IgD-negative memory B cell (primary cell): ENCODE measurements around the gene FAM180A. TPM values are rescaled to one million over a fixed set of nuclear protein-coding genes. Genes with fewer than 3 reads are reported as not detected.
A peak's percentile ranks its signal among the peaks of the same experiment; 100 is the strongest.

ENCODE experiments used
- H3K27ac Mint-ChIP-seq, 3 donors: one replicate each; pipeline ENCODE4 v1.8.0; 2020 to 2022; ENCODE audit warnings: mild to moderate bottlenecking in 3 of 3, mixed read lengths in 3 of 3, moderate library complexity in 1 of 3
- H3K27me3 Mint-ChIP-seq: one replicate; pipeline ENCODE4 v1.8.0; 2021; ENCODE audit warnings: mixed read lengths
- H3K36me3 Mint-ChIP-seq: one replicate; pipeline ENCODE4 v1.8.0; 2020; ENCODE audit warnings: mild to moderate bottlenecking, mixed read lengths
- H3K4me1 Mint-ChIP-seq, 3 donors: one replicate each; pipeline ENCODE4 v1.8.0; 2020 to 2022; ENCODE audit warnings: mixed read lengths in 3 of 3, mild to moderate bottlenecking in 1 of 3
- H3K4me3 Mint-ChIP-seq, 4 donors: one replicate each; pipeline ENCODE4 v1.8.0; 2020 to 2022; ENCODE audit warnings: mild to moderate bottlenecking in 4 of 4, mixed read lengths in 4 of 4, moderate library complexity in 3 of 4
- H3K9me3 Mint-ChIP-seq, 3 donors: one replicate each; pipeline ENCODE4 v1.8.0; 2020 to 2021; ENCODE audit warnings: mixed read lengths in 3 of 3, mild to moderate bottlenecking in 1 of 3
- polyA plus RNA-seq: library from polyadenylated mRNA; unstranded; fragments of 300-500 nt; fragmentation: Illumina TruSeq; gene quantifications from one replicate; pipeline ENCODE4 v1.2.3, GENCODE V29; 2021

FAM180A gene
- polyA plus RNA-seq, 1 donor from 2014 or later = not detected

DNA sequence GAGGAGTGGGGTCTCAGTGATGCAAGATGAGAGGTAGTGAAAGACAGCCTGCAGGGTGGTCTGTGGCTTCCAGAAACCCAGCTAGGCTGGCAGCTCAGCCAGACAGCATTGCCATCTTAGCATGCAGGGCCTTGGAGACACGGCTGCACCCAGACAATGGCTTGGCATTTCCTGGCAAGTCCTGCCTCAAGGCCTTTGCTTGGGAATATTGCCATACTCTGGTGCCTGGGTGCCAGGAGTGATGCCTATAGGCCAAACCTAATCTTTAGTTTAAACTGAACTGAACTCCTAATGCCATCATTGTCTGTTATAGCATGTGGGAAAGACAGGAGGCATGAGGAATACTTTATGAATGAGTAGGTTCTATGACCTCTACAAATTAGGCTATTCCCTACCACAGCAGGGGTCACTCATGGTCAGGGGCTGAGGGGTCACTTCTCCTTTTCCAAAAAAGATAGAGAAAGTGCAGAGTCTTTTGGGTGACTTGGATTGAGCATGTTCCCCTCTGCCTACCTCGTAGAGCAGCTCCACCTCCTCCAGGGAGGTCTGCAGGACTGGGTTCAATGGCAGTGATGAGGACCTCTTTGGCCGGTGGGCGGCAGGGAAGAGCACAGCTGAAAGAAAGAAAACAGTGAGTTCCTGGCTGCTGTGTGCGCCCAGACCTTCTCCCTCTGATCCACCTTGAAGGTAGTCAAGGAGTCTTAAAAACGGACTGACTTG lies 11.9 kb downstream of the FAM180A start:
- Mint-ChIP-seq H3K36me3 (no peaks in the 10 kb centered on the region), H3K4me3 (no peak overlapping the region), H3K9me3 (no peaks in the 10 kb centered on the region), H3K27ac (no peak overlapping the region), H3K4me1 (no peaks in the 10 kb centered on the region), H3K27me3 (peaks cover 8% of the 10 kb centered on the region)

DNA sequence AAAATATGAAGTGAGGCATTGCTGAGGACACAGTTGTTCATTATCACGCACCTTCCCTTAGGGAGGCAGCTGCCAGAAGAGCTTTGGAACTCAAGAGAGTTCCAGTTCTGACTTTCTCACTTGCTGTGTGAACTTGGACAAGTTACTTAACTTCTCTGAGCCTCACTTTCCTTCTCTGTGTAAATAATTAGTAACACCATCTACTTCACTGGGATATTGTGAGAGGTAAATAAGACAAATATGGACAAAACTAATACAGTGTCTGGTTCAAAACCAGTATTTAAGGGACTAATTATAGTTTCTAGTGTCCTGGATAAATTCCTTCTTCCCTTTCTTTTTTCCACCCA lies 14.3 kb downstream of the FAM180A start:
- peak overlapping the region in 1 of 3 donors; percentile 31 for H3K27ac Mint-ChIP-seq
- H3K9me3 Mint-ChIP-seq = no peaks in the 10 kb centered on the region
- no peaks in the 10 kb centered on the region for H3K36me3 Mint-ChIP-seq
- no peak overlapping the region for H3K4me3 Mint-ChIP-seq
- H3K27me3 Mint-ChIP-seq = peaks cover 6% of the 10 kb centered on the region
- no peaks in the 10 kb centered on the region for H3K4me1 Mint-ChIP-seq

DNA sequence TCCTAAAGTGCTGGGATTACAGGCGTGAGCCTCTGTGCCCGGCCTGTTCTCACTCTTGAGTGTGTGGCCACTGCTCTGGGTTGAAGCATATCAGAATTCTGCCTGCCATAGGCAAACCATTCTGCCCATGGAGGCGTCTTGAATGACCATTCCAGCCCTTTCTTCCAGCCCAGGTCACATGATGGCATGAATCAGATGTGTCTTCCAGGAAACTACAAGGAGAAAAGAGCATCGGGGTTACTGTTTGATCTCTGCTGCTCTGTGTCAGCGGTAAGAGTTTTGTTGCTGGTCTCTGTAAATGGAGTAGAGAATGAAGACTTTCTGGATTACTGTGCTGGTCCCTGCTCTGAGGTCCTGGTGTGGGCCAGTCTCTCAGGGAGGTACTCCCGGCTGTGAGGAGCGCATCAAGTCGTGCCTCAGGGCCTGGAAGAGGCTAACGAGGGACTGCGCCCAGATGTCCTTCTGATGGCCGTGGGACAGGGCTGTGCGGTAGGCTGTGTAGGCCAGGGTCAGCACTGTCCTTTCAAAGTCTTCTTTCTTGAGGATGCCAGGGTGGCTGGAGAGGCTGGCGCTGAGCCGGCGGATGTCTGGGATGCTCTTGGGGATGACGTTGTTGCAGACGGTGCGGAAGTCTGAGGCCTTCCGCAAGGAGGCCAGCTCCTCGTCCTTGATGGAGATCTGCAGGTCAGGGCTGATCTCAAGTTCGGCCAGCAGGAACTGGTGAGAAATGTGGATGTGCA lies 14.8 kb downstream of the FAM180A start:
- Mint-ChIP-seq H3K27ac (peak overlapping the region in 1 of 3 donors; percentile 31), H3K4me3 (no peak overlapping the region), H3K27me3 (peaks cover 6% of the 10 kb centered on the region), H3K9me3 (no peaks in the 10 kb centered on the region), H3K4me1 (peaks cover 0 to 1% (median 0%) of the 10 kb centered on the region in 3 donors), H3K36me3 (no peaks in the 10 kb centered on the region)

DNA sequence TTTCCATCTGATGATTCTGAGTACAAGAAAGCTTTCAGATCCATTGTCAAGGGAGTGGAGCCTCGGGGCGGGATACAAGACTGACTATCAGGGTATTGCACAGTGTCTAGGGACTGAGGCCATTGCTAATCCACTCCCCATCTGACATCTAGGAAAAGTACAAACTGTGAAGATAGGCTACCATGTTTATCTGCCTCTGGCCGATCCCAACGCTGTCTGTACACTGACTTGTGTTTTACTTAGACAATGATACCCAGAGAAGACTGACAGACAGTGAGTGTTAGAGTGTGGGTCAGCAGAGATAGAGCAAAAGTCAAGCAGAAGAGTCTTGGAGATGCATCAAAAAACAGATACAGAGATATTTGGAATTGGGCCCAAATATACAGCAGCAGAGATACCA lies 17.5 kb downstream of the FAM180A start:
- no peak overlapping the region for H3K27ac Mint-ChIP-seq
- H3K27me3 Mint-ChIP-seq = peaks cover 4% of the 10 kb centered on the region
- no peak overlapping the region for H3K4me3 Mint-ChIP-seq
- H3K4me1 Mint-ChIP-seq = peaks cover 0 to 2% (median 0%) of the 10 kb centered on the region in 3 donors
- H3K36me3 Mint-ChIP-seq = no peaks in the 10 kb centered on the region
- no peaks in the 10 kb centered on the region for H3K9me3 Mint-ChIP-seq

DNA sequence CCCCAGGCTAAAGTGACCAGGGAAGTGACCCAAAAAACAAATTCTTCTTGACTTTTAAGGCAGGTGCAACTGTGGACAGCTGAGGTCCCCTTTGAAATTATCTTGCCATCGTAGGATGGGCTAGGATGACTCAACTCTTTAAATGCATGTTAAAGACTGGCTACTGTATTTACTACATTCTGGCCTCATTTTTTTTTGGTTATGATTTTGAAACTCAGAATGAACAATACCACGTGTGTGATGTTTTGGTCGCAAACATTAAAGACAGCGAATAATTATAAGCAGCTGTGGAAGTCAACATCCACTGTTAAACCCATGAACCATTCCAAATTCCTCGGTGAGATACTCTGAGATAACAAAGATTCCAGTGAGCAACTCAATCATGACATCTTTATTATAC lies 19.4 kb downstream of the FAM180A start:
- H3K27ac Mint-ChIP-seq = no peak overlapping the region
- peaks cover 9% of the 10 kb centered on the region for H3K27me3 Mint-ChIP-seq
- H3K4me1 Mint-ChIP-seq = peaks cover 0 to 2% (median 0%) of the 10 kb centered on the region in 3 donors
- no peak overlapping the region for H3K4me3 Mint-ChIP-seq
- H3K9me3 Mint-ChIP-seq = no peaks in the 10 kb centered on the region
- H3K36me3 Mint-ChIP-seq = no peaks in the 10 kb centered on the region

DNA sequence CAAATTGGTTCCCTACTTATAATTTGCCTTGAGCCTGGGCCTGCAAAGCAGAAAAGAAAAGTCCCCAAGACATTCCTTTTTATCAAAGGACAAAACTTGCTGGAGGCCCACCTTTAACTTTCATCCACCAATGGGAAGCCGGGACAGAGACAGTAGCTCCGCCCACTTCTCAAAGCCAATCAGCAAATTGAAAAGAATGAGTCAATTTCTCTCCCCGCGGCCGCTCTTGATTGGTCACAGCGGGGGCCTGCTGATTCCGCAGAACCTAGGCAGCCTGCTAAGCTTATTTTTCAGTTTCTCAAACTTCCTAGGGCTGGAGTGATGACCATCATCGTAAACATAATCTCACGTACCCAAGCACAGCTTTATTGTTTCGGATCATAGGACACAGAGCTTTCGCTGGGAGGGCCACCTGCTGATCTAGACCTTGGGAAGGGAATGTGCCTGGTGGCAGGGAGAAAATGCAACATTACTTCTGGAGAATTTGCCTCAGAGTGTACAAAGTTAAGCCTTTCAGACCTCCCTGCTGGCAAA lies 20.4 kb downstream of the FAM180A start, which contains the start of gene SLC13A4:
Gene SLC13A4 (minus strand): TSS at position 51 of the 534 bp plus-strand sequence. CDS start 690 bp downstream, outside the sequence.
- no peaks in the 10 kb centered on the region for H3K9me3 Mint-ChIP-seq
- peaks cover 8% of the 10 kb centered on the region for H3K27me3 Mint-ChIP-seq
- H3K27ac Mint-ChIP-seq = no peak within 1 kb of the TSS
- H3K4me1 Mint-ChIP-seq = peaks cover 0 to 2% (median 0%) of the 10 kb centered on the region in 3 donors
- no peaks in the 10 kb centered on the region for H3K36me3 Mint-ChIP-seq
- peak within 1 kb of the TSS in 1 of 4 donors; percentile 38 for H3K4me3 Mint-ChIP-seq

DNA sequence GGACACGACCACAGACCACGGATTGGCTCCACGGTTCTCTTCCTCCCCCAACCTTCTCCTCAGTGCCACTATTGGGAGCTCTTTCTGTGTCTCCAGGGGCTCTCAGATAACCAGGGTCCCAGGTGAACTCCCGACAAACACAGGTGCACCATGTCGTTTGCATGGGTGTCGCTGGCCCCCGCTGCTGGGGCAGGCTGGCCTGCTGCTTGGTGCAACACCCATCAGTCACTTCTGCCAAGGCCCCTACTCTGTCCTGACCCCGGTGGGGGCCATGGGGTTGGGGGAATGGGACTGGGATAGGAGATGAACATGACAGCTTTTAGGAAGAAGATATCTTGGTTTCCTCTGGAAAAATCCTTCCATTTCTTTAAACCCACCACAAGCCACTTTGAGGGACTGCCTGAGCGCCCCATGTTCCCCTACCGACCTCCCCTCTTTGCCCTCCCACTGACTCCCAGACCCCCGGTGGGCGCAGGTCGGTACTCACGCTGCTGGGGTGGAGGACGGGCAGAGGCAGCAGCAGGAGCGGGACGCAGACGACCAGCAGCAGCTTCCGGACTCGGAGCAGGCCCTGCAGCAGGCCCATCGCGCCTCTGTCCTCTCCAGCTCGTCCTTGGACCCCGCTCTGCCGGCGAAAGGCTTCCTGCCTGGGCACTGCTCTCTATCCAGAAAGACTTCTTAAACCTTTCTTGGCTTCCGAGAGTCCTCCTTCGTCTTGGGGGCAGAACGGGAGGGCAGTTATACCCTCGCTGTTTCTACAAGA lies 21.5 kb downstream of the FAM180A start:
- H3K27me3 Mint-ChIP-seq = peaks cover 9% of the 10 kb centered on the region
- H3K27ac Mint-ChIP-seq = no peak overlapping the region
- no peak overlapping the region for H3K4me3 Mint-ChIP-seq
- H3K9me3 Mint-ChIP-seq = no peaks in the 10 kb centered on the region
- peaks cover 0 to 2% (median 0%) of the 10 kb centered on the region in 3 donors for H3K4me1 Mint-ChIP-seq
- H3K36me3 Mint-ChIP-seq = peaks cover 1% of the 10 kb centered on the region

DNA sequence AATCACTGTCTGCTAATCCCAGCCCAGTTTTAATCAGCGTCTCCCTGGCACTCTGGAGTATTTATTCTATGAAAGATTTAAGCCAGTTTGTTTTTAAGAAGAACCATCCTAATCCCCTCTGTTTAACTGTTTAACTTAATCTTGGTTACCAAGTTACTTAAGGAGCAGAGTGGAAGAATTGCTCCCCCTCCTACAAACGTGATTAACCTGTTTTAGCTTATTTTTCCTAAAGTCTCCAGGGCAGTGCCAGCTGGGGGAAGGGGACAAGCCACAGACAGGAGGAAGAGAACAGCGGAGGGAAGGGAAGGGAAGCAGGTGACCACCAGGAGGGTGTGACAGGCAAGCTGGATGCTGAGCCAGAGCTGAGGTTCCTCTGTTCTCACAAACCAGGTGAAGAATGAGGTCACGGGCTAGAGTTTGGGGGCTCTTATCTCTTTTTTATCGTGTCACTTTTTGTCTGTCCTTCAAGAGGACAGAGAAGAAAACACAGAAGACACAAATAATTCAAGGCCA lies 22.3 kb downstream of the FAM180A start:
- Mint-ChIP-seq H3K4me1 (peaks cover 0 to 2% (median 0%) of the 10 kb centered on the region in 3 donors), H3K36me3 (peaks cover 2% of the 10 kb centered on the region), H3K27me3 (peaks cover 12% of the 10 kb centered on the region), H3K27ac (no peak overlapping the region), H3K9me3 (no peaks in the 10 kb centered on the region), H3K4me3 (no peak overlapping the region)

DNA sequence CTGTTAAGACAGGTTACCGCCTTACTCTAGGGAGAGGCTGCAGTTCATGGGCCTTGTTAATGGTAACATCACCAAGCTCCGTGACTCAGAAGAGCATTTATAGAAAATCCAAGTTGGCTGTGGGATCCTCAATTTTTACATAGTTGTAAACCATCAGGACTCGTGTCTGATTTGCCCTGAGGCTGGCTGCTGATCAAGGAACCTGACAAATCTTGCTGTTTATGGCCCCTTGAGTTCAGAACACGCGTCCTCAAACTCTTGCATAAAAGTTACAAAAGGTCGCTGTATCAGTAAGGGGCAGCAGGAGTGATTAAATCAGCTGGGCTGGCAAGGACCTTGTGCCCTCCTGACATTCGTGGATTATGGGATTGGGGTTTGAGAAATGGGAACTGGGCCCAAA lies 25.2 kb downstream of the FAM180A start:
- no peak overlapping the region for H3K4me3 Mint-ChIP-seq
- H3K27me3 Mint-ChIP-seq = peaks cover 20% of the 10 kb centered on the region
- H3K27ac Mint-ChIP-seq = no peak overlapping the region
- H3K4me1 Mint-ChIP-seq = no peaks in the 10 kb centered on the region
- H3K9me3 Mint-ChIP-seq = no peaks in the 10 kb centered on the region
- peaks cover 2% of the 10 kb centered on the region for H3K36me3 Mint-ChIP-seq

DNA sequence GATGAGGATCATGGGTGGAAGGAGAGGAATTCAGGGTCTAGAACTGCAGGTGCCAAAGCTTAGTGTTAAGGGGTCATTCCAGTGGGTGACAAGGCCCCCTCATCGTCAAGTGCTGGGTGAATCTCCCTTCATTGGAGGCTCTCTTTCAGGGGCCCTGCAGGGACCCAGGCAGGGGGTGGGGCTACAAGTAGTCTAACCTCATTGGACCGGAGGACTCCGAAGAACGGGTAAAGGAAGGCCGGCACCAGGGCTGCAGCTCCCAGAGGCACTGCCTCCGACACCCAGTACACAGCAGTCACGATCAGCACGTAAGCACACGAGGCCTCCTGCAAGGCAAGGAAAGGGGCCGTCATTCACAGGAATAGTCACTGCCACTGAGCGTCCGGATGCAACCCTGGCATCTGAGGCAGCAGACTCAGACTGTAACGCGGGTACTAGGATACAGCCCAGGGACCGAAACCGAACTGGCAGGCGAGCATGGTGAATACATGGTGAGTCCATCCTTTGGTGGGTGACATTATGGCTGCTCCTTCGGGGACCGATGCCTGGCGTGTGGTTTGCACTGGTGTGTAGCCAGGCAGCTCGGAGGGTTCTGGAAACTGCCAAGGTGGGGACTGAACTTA lies 27.3 kb downstream of the FAM180A start:
- Mint-ChIP-seq H3K4me3 (no peak overlapping the region), H3K27ac (no peak overlapping the region), H3K9me3 (no peaks in the 10 kb centered on the region), H3K27me3 (peaks cover 17% of the 10 kb centered on the region), H3K4me1 (no peaks in the 10 kb centered on the region), H3K36me3 (peaks cover 2% of the 10 kb centered on the region)

DNA sequence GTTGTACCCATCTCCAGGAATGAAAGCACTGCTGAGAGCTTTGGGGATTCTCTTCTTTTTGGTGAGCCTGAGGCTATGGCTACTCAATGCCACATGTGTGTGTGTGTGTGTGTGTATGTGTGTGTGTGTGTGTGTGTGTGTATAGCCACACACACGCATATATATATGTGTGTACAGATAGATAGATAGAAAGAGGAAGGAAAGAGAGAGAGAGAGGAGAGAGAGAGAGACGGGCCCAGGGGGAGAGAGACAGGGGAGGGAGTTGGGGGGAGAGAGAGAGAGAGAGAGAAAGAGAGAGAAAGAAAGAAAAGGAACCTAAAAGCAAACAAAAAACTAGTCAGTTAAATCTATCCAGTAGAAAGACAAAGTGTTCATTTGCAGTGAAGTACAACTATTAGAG lies 28.9 kb downstream of the FAM180A start:
- Mint-ChIP-seq H3K27ac (no peak overlapping the region), H3K27me3 (peaks cover 13% of the 10 kb centered on the region), H3K4me3 (no peak overlapping the region), H3K4me1 (no peaks in the 10 kb centered on the region), H3K9me3 (no peaks in the 10 kb centered on the region), H3K36me3 (peaks cover 2% of the 10 kb centered on the region)

DNA sequence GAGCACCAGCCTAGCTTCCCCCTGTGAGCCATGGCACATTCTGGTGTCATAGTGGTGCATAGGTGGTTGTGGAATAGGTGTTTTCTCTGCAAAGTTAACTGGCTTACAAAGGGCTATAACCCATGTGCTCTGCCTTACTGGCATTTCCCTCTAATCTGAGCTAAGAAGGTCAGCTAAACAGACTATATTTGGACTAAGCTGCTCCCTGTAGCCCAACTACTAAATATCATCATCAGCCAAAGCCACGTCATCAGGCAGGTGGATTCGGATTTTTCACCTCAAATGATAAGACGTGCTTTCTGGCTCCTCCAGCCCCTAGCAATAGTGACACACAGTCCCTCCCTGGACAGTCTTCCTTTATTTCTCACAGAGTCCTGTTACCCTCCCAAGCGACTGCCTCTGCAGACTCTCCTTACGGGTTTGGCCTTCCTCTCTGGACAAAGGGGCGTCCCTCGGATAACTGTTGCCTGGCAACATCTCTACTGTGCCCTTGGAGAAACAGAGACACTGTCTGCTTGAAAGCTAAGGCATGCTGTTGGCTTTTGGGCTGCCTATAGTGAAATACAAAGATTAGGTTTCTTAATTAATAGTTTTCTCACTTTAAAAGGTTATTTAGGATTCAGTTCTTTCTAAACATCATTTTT lies 29.7 kb downstream of the FAM180A start:
- H3K36me3 Mint-ChIP-seq = peaks cover 2% of the 10 kb centered on the region
- no peaks in the 10 kb centered on the region for H3K9me3 Mint-ChIP-seq
- no peak overlapping the region for H3K27ac Mint-ChIP-seq
- no peaks in the 10 kb centered on the region for H3K4me1 Mint-ChIP-seq
- peaks cover 17% of the 10 kb centered on the region for H3K27me3 Mint-ChIP-seq
- no peak overlapping the region for H3K4me3 Mint-ChIP-seq

DNA sequence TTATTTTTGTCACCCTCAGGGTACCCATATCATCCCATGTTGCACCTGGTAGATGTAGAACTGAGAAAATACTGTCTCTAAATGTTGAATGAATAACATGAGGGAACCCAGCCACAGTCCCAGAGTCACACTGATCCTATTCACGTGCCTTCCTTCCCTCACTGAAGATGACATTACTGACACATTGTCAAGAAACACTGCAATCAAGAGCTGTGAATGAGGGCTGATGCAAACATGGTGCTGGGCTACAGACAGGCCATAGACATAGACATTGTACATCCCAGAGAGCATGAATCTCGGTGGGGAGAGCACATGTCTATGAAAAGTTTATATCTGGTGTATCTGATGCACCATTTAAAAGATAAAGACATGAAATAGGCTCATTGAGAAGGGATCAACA lies 30.4 kb downstream of the FAM180A start:
- H3K9me3 Mint-ChIP-seq = no peaks in the 10 kb centered on the region
- peaks cover 17% of the 10 kb centered on the region for H3K27me3 Mint-ChIP-seq
- H3K36me3 Mint-ChIP-seq = peaks cover 2% of the 10 kb centered on the region
- H3K4me3 Mint-ChIP-seq = no peak overlapping the region
- H3K27ac Mint-ChIP-seq = no peak overlapping the region
- H3K4me1 Mint-ChIP-seq = no peaks in the 10 kb centered on the region

DNA sequence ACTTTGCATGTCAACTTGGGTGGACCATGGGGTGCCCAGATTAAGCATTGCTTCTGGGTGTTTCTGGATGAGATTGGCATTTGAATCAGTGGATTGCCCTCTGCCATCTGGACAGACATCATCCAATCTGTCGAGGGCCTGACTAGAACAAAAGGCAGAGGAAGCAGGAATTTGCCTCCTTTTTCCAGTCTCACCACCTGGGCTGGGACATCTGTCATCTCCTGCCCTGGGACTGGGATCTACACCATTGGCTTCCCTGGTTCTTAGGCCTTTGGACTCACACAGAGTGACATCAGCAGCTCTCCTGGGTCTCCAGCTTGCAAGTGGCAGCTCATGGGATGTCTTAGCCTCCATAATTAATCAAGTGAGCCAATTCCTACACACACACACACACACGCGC lies 30.9 kb downstream of the FAM180A start:
- peaks cover 2% of the 10 kb centered on the region for H3K36me3 Mint-ChIP-seq
- H3K27ac Mint-ChIP-seq = no peak overlapping the region
- H3K4me1 Mint-ChIP-seq = no peaks in the 10 kb centered on the region
- H3K9me3 Mint-ChIP-seq = no peaks in the 10 kb centered on the region
- H3K4me3 Mint-ChIP-seq = no peak overlapping the region
- peaks cover 17% of the 10 kb centered on the region for H3K27me3 Mint-ChIP-seq
